GM12878 (cell line): ENCODE data around the gene RBL2.

Experiments used
- CTCF ChIP-seq, 3 experiments: IDR thresholded peaks in 2 of 3; conservative IDR thresholded peaks in 1 of 3; 2 replicates each; pipeline ENCODE4 v1.5.1; 2011; ENCODE audit warnings: low read depth in 3 of 3, low read length in 3 of 3, mild to moderate bottlenecking in 3 of 3, control low read depth in 2 of 3, moderate library complexity in 2 of 3, inconsistent platforms in 1 of 3, mixed read lengths in 1 of 3; ENCODE audit not compliant: control insufficient read depth in 2 of 3, insufficient read depth in 1 of 3; ENCODE audit errors: extremely low read depth in 1 of 3
- EZH2 ChIP-seq: IDR thresholded peaks from 2 replicates; pipeline ENCODE4 v1.6.1; 2012; ENCODE audit warnings: low read depth, mild to moderate bottlenecking, control low read depth, inconsistent platforms, low read length, borderline replicate concordance; ENCODE audit not compliant: control insufficient read depth
- MTA3 ChIP-seq: IDR thresholded peaks from 2 replicates; pipeline ENCODE4 v1.6.1; 2012; ENCODE audit warnings: low read length, inconsistent platforms, borderline replicate concordance
- MXI1 ChIP-seq: fragments of 150-350 bp; IDR thresholded peaks from 2 replicates; pipeline ENCODE4 v1.6.1; 2011; ENCODE audit warnings: low read depth, mild to moderate bottlenecking, inconsistent platforms, low read length, improper control_type of control experiment
- MYC ChIP-seq: IDR thresholded peaks from 2 replicates; pipeline ENCODE4 v1.6.1; 2011; ENCODE audit warnings: mild to moderate bottlenecking, low read length, moderate library complexity, inconsistent platforms; ENCODE audit not compliant: insufficient read depth, insufficient replicate concordance, insufficient read length, severe bottlenecking
- POLR2AphosphoS2 ChIP-seq: IDR thresholded peaks from 2 replicates; pipeline ENCODE4 v1.6.1; 2011; ENCODE audit warnings: low read depth, mild to moderate bottlenecking, low read length, improper control_type of control experiment, moderate library complexity
- POLR2AphosphoS5 ChIP-seq: IDR thresholded peaks from 2 replicates; pipeline ENCODE4 v1.6.1; 2011; ENCODE audit warnings: mild to moderate bottlenecking, low read length, inconsistent platforms
- RELA ChIP-seq: fragments of 450-650 bp; IDR thresholded peaks from 2 replicates; pipeline ENCODE4 v1.8.0; 2014; ENCODE audit warnings: borderline replicate concordance; ENCODE audit not compliant: partially characterized antibody
- YY1 ChIP-seq: IDR thresholded peaks from 2 replicates; pipeline ENCODE4 v1.6.1; 2011; ENCODE audit warnings: low read depth, mild to moderate bottlenecking, low read length

GRCh38 chr16:53530046-53530445 is 95.8 kb downstream of the RBL2 start:
- no peak for TF ChIP-seq MTA3
- no peak for TF ChIP-seq EZH2
- no peak for TF ChIP-seq POLR2AphosphoS2
- TF ChIP-seq MYC = no peak
- no peak for TF ChIP-seq CTCF (IDR thresholded peaks at IDR 0.05 in 2 of 3, conservative IDR thresholded peaks at IDR 0.05 in 1 of 3; ENCODE audit: control insufficient read depth in 2 of 3, extremely low read depth in 1 of 3, insufficient read depth in 1 of 3, low read depth in 3 of 3, low read length in 3 of 3)
- TF ChIP-seq MXI1 = no peak
- TF ChIP-seq POLR2AphosphoS5 = no peak
- no peak for TF ChIP-seq RELA
- no peak for TF ChIP-seq YY1
